Caco-2 (cell line): ENCODE data around the gene SLC22A4. TPM values are rescaled to one million over a fixed set of nuclear protein-coding genes. Genes with fewer than 3 reads are reported as not detected.

Source experiments
- BruUV-seq: library from RNA; stranded (reverse); fragments of 400-500 nt; replicated peaks from 2 replicates; lab custom pipeline; 2021; lab: Mats Ljungman, UMichigan
- CTCF ChIA-PET: fragments of 300-600 bp; sonication (Branson Sonifier 250); formaldehyde crosslinking; loops from one replicate; lab custom pipeline; 2022; ENCODE audit warnings: antibody characterized with exemption; lab: Charles Lee
- POLR2A ChIA-PET: fragments of 300-600 bp; sonication (Branson Sonifier 250); formaldehyde crosslinking; loops from one replicate; lab custom pipeline; 2022; ENCODE audit warnings: antibody characterized with exemption; lab: Charles Lee
- DNase-seq, 2 experiments: peaks; one replicate each; pipeline versions ENCODE4 v3.0.0 to v3.0.0-alpha.2; 2020 to 2022
- H3K27me3 ChIP-seq: replicated peaks from 2 replicates; pipeline ENCODE4 v1.6.0; 2011; ENCODE audit warnings: low read length; ENCODE audit not compliant: control insufficient read depth, insufficient read depth
- H3K36me3 ChIP-seq: 2 replicates; pipeline ENCODE4 v1.5.1; 2011; ENCODE audit warnings: low read length; ENCODE audit not compliant: control insufficient read depth, insufficient read depth
- H3K4me1 ChIP-seq: fragments of 250-450 bp; sonication (Bioruptor Pico); 2 replicates; pipeline ENCODE4 v1.5.1; 2020; ENCODE audit warnings: mild to moderate bottlenecking
- H3K4me3 ChIP-seq: 2 replicates; pipeline ENCODE4 v1.5.1; 2011; ENCODE audit warnings: low read depth, mild to moderate bottlenecking, control low read depth, low read length
- H3K9me3 ChIP-seq: fragments of 250-450 bp; sonication (Bioruptor Pico); 2 replicates; pipeline ENCODE4 v1.5.1; 2020; ENCODE audit warnings: mild to moderate bottlenecking, moderate library complexity
- H3K27ac Mint-ChIP-seq: one replicate; pipeline ENCODE4 v1.8.0; 2022; ENCODE audit warnings: mixed read lengths; ENCODE audit not compliant: unreplicated experiment
- H3K27me3 Mint-ChIP-seq: one replicate; pipeline ENCODE4 v1.8.0; 2022; ENCODE audit warnings: mixed read lengths; ENCODE audit not compliant: insufficient read depth, unreplicated experiment
- H3K36me3 Mint-ChIP-seq: one replicate; pipeline ENCODE4 v1.8.0; 2022; ENCODE audit warnings: mild to moderate bottlenecking, mixed read lengths; ENCODE audit not compliant: insufficient read depth, unreplicated experiment
- H3K4me1 Mint-ChIP-seq: one replicate; pipeline ENCODE4 v1.8.0; 2022; ENCODE audit warnings: low read depth, mixed read lengths; ENCODE audit not compliant: unreplicated experiment
- H3K4me3 Mint-ChIP-seq: one replicate; pipeline ENCODE4 v1.8.0; 2022; ENCODE audit warnings: mild to moderate bottlenecking, moderate library complexity, mixed read lengths; ENCODE audit not compliant: unreplicated experiment
- H3K9me3 Mint-ChIP-seq: one replicate; pipeline ENCODE4 v1.8.0; 2022; ENCODE audit warnings: mixed read lengths; ENCODE audit not compliant: unreplicated experiment
- intact Hi-C: fragments of 100-400 bp; cut with micrococcal nuclease; formaldehyde crosslinking; loops from one replicate; pipeline ENCODE4 v1.10.0; 2022; ENCODE audit not compliant: unreplicated experiment
- total RNA-seq: library from RNA; stranded (reverse); gene quantifications from 2 replicates; pipeline ENCODE4 v1.2.3, GENCODE V29; 2022
- TF ChIP-seq, protein P1 (sequence below), 2 experiments: fragments of 200-600 bp in 1 of 2; IDR thresholded peaks; 1 replicate in 1 of 2; 2 replicates in 1 of 2; pipeline versions ENCODE4 v1.5.1 to v1.8.0; 2011 to 2022; ENCODE audit warnings: antibody characterized with exemption in 1 of 2, control low read depth in 1 of 2, inconsistent platforms in 1 of 2, low read depth in 1 of 2, low read length in 1 of 2, mild to moderate bottlenecking in 1 of 2, moderate library complexity in 1 of 2; ENCODE audit not compliant: insufficient read depth in 1 of 2, severe bottlenecking in 1 of 2, unreplicated experiment in 1 of 2

Gene SLC22A4
- total RNA-seq, 1 experiment from 2014 or later, result 1.5 TPM

DNA sequence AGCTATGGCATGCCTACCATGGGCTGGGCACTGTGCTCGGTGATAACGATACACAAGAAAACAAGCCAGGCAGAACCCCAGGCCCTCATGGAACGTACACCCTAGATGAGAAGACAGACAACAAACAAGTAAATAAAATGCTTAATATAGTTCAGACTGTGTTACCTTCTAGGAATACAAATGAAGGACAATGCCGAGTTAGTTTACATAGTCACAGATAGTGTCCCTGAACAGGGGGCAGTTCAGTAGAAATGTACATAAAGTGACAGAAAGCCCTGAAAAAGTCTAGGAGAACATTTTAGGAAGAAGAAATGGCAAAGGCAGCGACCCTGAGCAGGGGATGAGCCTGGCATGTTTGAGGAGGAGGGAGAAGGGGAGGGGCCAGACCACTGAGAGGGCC is 97.1 kb downstream of the SLC22A4 start:
- H3K36me3 ChIP-seq, result no peaks in the 10 kb centered on the region; the same call in 1 of the 2 replicates
- H3K36me3 Mint-ChIP-seq, result no peaks in the 10 kb centered on the region
- no peak overlapping the region for H3K4me3 Mint-ChIP-seq
- no TSS peak for BruUV-seq
- no peaks in the 10 kb centered on the region for H3K27me3 ChIP-seq
- no peak overlapping the region for H3K4me3 ChIP-seq
- no peak overlapping the region for H3K27ac Mint-ChIP-seq
- H3K27me3 Mint-ChIP-seq, result no peaks in the 10 kb centered on the region
- H3K9me3 Mint-ChIP-seq, result no peaks in the 10 kb centered on the region
- intact Hi-C loops, result no loop called here
- DNase-seq, result no peak
- POLR2A ChIA-PET, result no interaction called here
- no peaks in the 10 kb centered on the region for H3K9me3 ChIP-seq
- CTCF ChIA-PET, result no interaction called here
- TF ChIP-seq, protein P1, sequence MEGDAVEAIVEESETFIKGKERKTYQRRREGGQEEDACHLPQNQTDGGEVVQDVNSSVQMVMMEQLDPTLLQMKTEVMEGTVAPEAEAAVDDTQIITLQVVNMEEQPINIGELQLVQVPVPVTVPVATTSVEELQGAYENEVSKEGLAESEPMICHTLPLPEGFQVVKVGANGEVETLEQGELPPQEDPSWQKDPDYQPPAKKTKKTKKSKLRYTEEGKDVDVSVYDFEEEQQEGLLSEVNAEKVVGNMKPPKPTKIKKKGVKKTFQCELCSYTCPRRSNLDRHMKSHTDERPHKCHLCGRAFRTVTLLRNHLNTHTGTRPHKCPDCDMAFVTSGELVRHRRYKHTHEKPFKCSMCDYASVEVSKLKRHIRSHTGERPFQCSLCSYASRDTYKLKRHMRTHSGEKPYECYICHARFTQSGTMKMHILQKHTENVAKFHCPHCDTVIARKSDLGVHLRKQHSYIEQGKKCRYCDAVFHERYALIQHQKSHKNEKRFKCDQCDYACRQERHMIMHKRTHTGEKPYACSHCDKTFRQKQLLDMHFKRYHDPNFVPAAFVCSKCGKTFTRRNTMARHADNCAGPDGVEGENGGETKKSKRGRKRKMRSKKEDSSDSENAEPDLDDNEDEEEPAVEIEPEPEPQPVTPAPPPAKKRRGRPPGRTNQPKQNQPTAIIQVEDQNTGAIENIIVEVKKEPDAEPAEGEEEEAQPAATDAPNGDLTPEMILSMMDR (IDR thresholded peaks at IDR 0.05; ENCODE audit: insufficient read depth in 1 of 2, low read depth in 1 of 2, low read length in 1 of 2, severe bottlenecking in 1 of 2, unreplicated experiment in 1 of 2), result no peak
- no peaks in the 10 kb centered on the region for H3K4me1 Mint-ChIP-seq
- peaks cover 29% of the 10 kb centered on the region for H3K4me1 ChIP-seq

DNA sequence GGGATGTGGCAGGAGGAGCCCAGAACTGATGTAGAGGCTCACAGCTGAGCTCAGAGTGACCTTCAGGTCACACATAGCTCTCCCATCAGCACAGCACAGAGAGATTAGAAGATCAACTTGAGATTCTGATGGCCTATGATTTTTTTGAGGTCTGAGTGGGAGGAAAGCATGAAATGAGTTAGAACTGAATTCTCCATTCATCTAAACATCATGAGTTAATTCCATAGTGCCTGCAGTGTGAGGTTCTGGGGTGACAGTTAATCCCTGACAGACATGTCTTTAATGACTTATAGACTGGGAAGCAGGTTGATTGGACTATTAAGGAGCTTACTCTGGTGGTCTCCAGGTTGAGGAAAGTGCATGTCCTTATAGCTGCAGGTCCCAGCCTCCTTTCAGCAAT is 97.7 kb downstream of the SLC22A4 start:
- H3K27me3 Mint-ChIP-seq, result no peaks in the 10 kb centered on the region
- ChIA-PET POLR2A (no interaction called here), CTCF (no interaction called here)
- no peaks in the 10 kb centered on the region for H3K4me1 Mint-ChIP-seq
- H3K27ac Mint-ChIP-seq, result no peak overlapping the region
- peaks cover 24% of the 10 kb centered on the region for H3K4me1 ChIP-seq
- H3K36me3 Mint-ChIP-seq, result no peaks in the 10 kb centered on the region
- no peaks in the 10 kb centered on the region for H3K9me3 Mint-ChIP-seq
- no peak for DNase-seq
- TF ChIP-seq, protein P1 (IDR thresholded peaks at IDR 0.05; ENCODE audit: insufficient read depth in 1 of 2, low read depth in 1 of 2, low read length in 1 of 2, severe bottlenecking in 1 of 2, unreplicated experiment in 1 of 2), result no peak
- H3K36me3 ChIP-seq, result no peaks in the 10 kb centered on the region; the same call in 1 of the 2 replicates
- intact Hi-C loops, result no loop called here
- no TSS peak for BruUV-seq
- no peak overlapping the region for H3K4me3 ChIP-seq
- H3K27me3 ChIP-seq, result no peaks in the 10 kb centered on the region
- H3K4me3 Mint-ChIP-seq, result no peak overlapping the region
- no peaks in the 10 kb centered on the region for H3K9me3 ChIP-seq

DNA sequence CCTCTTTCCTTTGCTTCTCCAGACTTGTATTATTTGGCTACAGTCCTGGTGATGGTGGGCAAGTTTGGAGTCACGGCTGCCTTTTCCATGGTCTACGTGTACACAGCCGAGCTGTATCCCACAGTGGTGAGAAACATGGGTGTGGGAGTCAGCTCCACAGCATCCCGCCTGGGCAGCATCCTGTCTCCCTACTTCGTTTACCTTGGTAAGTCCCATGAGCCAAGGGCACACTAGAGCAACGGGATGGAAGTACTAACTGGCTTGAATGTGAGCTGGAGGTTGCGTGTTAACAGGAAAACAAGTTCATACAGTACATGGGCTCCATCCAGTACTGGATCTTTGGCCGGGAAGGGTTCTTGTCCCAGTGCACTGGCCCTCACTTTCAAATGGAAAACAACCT is 98.2 kb downstream of the SLC22A4 start:
- no peaks in the 10 kb centered on the region; the same call in 1 of the 2 replicates for H3K36me3 ChIP-seq
- H3K36me3 Mint-ChIP-seq, result no peaks in the 10 kb centered on the region

More for the DNA sequence above, 98.2 kb downstream of the SLC22A4 start:
- CTCF ChIA-PET, result no interaction called here
- Histone ChIP-seq H3K4me1 (peaks cover 21% of the 10 kb centered on the region), H3K4me3 (no peak overlapping the region), H3K27me3 (no peaks in the 10 kb centered on the region), H3K9me3 (no peaks in the 10 kb centered on the region)
- no peak for DNase-seq
- Mint-ChIP-seq H3K27me3 (no peaks in the 10 kb centered on the region), H3K27ac (no peak overlapping the region), H3K4me1 (no peaks in the 10 kb centered on the region), H3K4me3 (no peak overlapping the region), H3K9me3 (no peaks in the 10 kb centered on the region)
- POLR2A ChIA-PET, result no interaction called here
- no TSS peak for BruUV-seq
- TF ChIP-seq, protein P1 (IDR thresholded peaks at IDR 0.05; ENCODE audit: insufficient read depth in 1 of 2, low read depth in 1 of 2, low read length in 1 of 2, severe bottlenecking in 1 of 2, unreplicated experiment in 1 of 2), result no peak
- intact Hi-C loops, result no loop called here
